HepG2 (cell line): ENCODE data around the gene CARMIL3. TPM values are rescaled to one million over a fixed set of nuclear protein-coding genes. Genes with fewer than 3 reads are reported as not detected.

Experiments used
- ATAC-seq: fragments of 200-7000 bp; cut with Tn5 transposase; 3 replicates; pipeline ENCODE4 v1.9.1; 2020; ENCODE audit warnings: mild to moderate bottlenecking, moderate library complexity
- BruUV-seq: library from RNA; stranded (reverse); fragments of 400-500 nt; replicated peaks from 2 replicates; lab custom pipeline; 2021; lab: Mats Ljungman, UMichigan
- CTCF ChIA-PET: fragments of 300-600 bp; formaldehyde crosslinking; extraction: SDS; loops from one replicate; lab custom pipeline; 2021; ENCODE audit warnings: low total read pairs, inconsistent platforms, low intra/inter-chr PET ratio; lab: Yijun Ruan, JAX
- POLR2A ChIA-PET: fragments of 350-600 bp; sonication (Branson Sonifier 250); formaldehyde crosslinking; loops from one replicate; lab custom pipeline; 2020; ENCODE audit warnings: antibody characterized with exemption, inconsistent platforms; lab: Yijun Ruan, JAX
- DNase-seq: peaks from one replicate; pipeline ENCODE4 v3.0.0-alpha.2; 2015; ENCODE audit warnings: low spot score
- FAIRE-seq: peaks from 3 replicates; lab custom pipeline; 2011; peaks lifted over from hg19 to GRCh38; lab: Jason Lieb, UNC
- H2AFZ ChIP-seq: one replicate; pipeline ENCODE4 v1.6.1; 2011; ENCODE audit warnings: low read length, inconsistent platforms
- H3K27ac ChIP-seq: fragments of 300-600 bp; 3 replicates; pipeline ENCODE4 v1.8.0; 2011; ENCODE audit warnings: mixed run types, mild to moderate bottlenecking, mixed read lengths, low read length, inconsistent platforms; ENCODE audit not compliant: insufficient read depth; ENCODE audit errors: extremely low read length
- H3K27me3 ChIP-seq, 2 experiments: fragments of 200-600 bp in 1 of 2; 2 replicates in 1 of 2; 3 replicates in 1 of 2; pipeline versions ENCODE4 v1.6.0 to v1.8.0; 2011; ENCODE audit warnings: low read length in 2 of 2, mild to moderate bottlenecking in 2 of 2, moderate library complexity in 2 of 2, inconsistent platforms in 1 of 2; ENCODE audit not compliant: insufficient read depth in 2 of 2, control insufficient read depth in 1 of 2
- H3K36me3 ChIP-seq, 2 experiments: fragments of 200-600 bp in 1 of 2; replicated peaks in 1 of 2; 2 replicates in 1 of 2; 3 replicates in 1 of 2; pipeline versions ENCODE4 v1.5.1 to v1.8.0; 2011; ENCODE audit warnings: low read length in 2 of 2, inconsistent platforms in 1 of 2; ENCODE audit not compliant: insufficient read depth in 2 of 2, control insufficient read depth in 1 of 2
- H3K4me1 ChIP-seq: 2 replicates; pipeline ENCODE4 v1.5.1; 2012; ENCODE audit warnings: low read length, inconsistent platforms; ENCODE audit not compliant: insufficient read depth
- H3K4me2 ChIP-seq: 2 replicates; pipeline ENCODE4 v1.6.0; 2011; ENCODE audit warnings: low read depth, low read length, inconsistent platforms
- H3K4me3 ChIP-seq, 3 experiments: fragments of 200-600 bp in 1 of 3; sonication (generic), shearing (Covaris generic) in 1 of 3; replicated peaks in 1 of 3; 2 replicates each; pipeline ENCODE4 v1.5.1; 2011 to 2016; ENCODE audit warnings: low read length in 3 of 3, inconsistent platforms in 2 of 3, low read depth in 2 of 3, mild to moderate bottlenecking in 2 of 3, control low read depth in 1 of 3, mixed read lengths in 1 of 3; ENCODE audit not compliant: insufficient read depth in 1 of 3
- H3K79me2 ChIP-seq: one replicate; pipeline ENCODE4 v1.6.1; 2011; ENCODE audit warnings: low read length, inconsistent platforms; ENCODE audit not compliant: insufficient read depth
- H3K9ac ChIP-seq: 2 replicates; pipeline ENCODE4 v1.6.0; 2011; ENCODE audit warnings: mild to moderate bottlenecking, low read depth, low read length, inconsistent platforms; ENCODE audit not compliant: insufficient read depth
- H3K9me3 ChIP-seq: 2 replicates; pipeline ENCODE4 v1.5.1; 2012; ENCODE audit warnings: mild to moderate bottlenecking, low read length
- H4K20me1 ChIP-seq: 2 replicates; pipeline ENCODE4 v1.6.0; 2011; ENCODE audit warnings: inconsistent platforms, mild to moderate bottlenecking, low read length, moderate library complexity; ENCODE audit not compliant: insufficient read depth
- CC2D1A ChIP-seq: sonication (generic); formaldehyde crosslinking; IDR thresholded peaks from 2 replicates; pipeline ENCODE4 v1.8.1; 2023; ENCODE audit warnings: mild to moderate bottlenecking, missing genetic modification reagents
- CHD4 ChIP-seq: fragments of 200-600 bp; sonication (generic); IDR thresholded peaks from 2 replicates; pipeline ENCODE4 v1.7.0; 2017; ENCODE audit warnings: mild to moderate bottlenecking, low read length, borderline replicate concordance
- FOXP1 ChIP-seq, 2 experiments: fragments of 450-650 bp in 1 of 2; IDR thresholded peaks; 2 replicates each; pipeline ENCODE4 v1.6.1; 2017 to 2018; ENCODE audit warnings: antibody characterized with exemption in 1 of 2
- HNRNPK ChIP-seq: fragments of 200-400 bp; formaldehyde crosslinking; IDR thresholded peaks from 2 replicates; pipeline ENCODE4 v1.6.1; 2018; ENCODE audit warnings: low read length, low read depth, moderate library complexity, mild to moderate bottlenecking; ENCODE audit not compliant: poor library complexity, severe bottlenecking
- MTF2 ChIP-seq: sonication (generic); formaldehyde crosslinking; IDR thresholded peaks from 2 replicates; pipeline ENCODE4 v1.5.0; 2020; ENCODE audit warnings: missing genetic modification reagents, borderline replicate concordance
- NR2F6 ChIP-seq, 2 experiments: IDR thresholded peaks; 2 replicates each; pipeline ENCODE4 v1.6.1; 2016; ENCODE audit warnings: antibody characterized with exemption in 1 of 2, mild to moderate bottlenecking in 1 of 2
- PHB2 ChIP-seq: fragments of 450-650 bp; IDR thresholded peaks from 2 replicates; pipeline ENCODE4 v1.6.1; 2018; ENCODE audit not compliant: partially characterized antibody
- SKI ChIP-seq: fragments of 450-650 bp; IDR thresholded peaks from one replicate; pipeline ENCODE4 v1.6.1; 2018; ENCODE audit warnings: mild to moderate bottlenecking; ENCODE audit not compliant: partially characterized antibody
- SPEN ChIP-seq: sonication (generic); formaldehyde crosslinking; IDR thresholded peaks from 2 replicates; pipeline ENCODE4 v1.5.1; 2020; ENCODE audit warnings: low read depth, mild to moderate bottlenecking, missing genetic modification reagents
- ZBTB20 ChIP-seq: sonication (generic); formaldehyde crosslinking; IDR thresholded peaks from 2 replicates; pipeline ENCODE4 v1.8.1; 2023; ENCODE audit warnings: missing genetic modification reagents, low read depth, mild to moderate bottlenecking, borderline replicate concordance
- ZFP37 ChIP-seq: sonication (generic); formaldehyde crosslinking; IDR thresholded peaks from 2 replicates; pipeline ENCODE4 v1.4.0; 2020; ENCODE audit warnings: missing genetic modification reagents, borderline replicate concordance
- ZNF383 ChIP-seq: sonication (generic); formaldehyde crosslinking; IDR thresholded peaks from 2 replicates; pipeline ENCODE4 v1.4.0; 2020; ENCODE audit warnings: missing genetic modification reagents, mild to moderate bottlenecking, borderline replicate concordance
- ZNF44 ChIP-seq: sonication (generic); formaldehyde crosslinking; IDR thresholded peaks from 2 replicates; pipeline ENCODE4 v1.5.1; 2020; ENCODE audit warnings: mild to moderate bottlenecking, missing genetic modification reagents
- ZNF615 ChIP-seq: sonication (generic); formaldehyde crosslinking; IDR thresholded peaks from 2 replicates; pipeline ENCODE4 v1.5.0; 2020; ENCODE audit warnings: mild to moderate bottlenecking, missing genetic modification reagents, borderline replicate concordance
- ZNF724P ChIP-seq: sonication (generic); formaldehyde crosslinking; IDR thresholded peaks from 2 replicates; pipeline ENCODE4 v1.8.0; 2022; ENCODE audit warnings: missing genetic modification reagents, borderline replicate concordance
- WGBS: methylation state at CpG from one replicate; pipeline ENCODE4 v1.1.6; 2017; ENCODE audit warnings: low lambda C conversion rate; 5-methylcytosine and 5-hydroxymethylcytosine counted together
- in situ Hi-C: cut with HindIII; loops from 2 replicates; pipeline ENCODE4 v1.10.0; 2017; ENCODE audit warnings: low pct_unique_long_range_greater_than_20kb; ENCODE audit not compliant: extremely low pct_ligation_motif_present
- intact Hi-C: fragments of 100-400 bp; cut with micrococcal nuclease; formaldehyde crosslinking; loops from one replicate; pipeline ENCODE4 v1.10.0; 2022; ENCODE audit not compliant: unreplicated experiment
- polyA plus RNA-seq, 8 experiments: library from polyadenylated mRNA; depleted of rRNA in 3 of 8; stranded (reverse) in 7 of 8; unstranded in 1 of 8; fragments of >200 nt; fragmentation: Illumina TruSeq in 4 of 8; extraction: Trizol in 4 of 8; gene quantifications; 2 replicates each; pipeline versions ENCODE4 v1.2.1 to v1.2.3, GENCODE V29; 2011 to 2016; ENCODE audit warnings: low read depth in 4 of 8, missing spikeins in 1 of 8, mixed read lengths in 1 of 8; ENCODE audit not compliant: insufficient read depth in 1 of 8
- total RNA-seq, 5 experiments: library from RNA; depleted of rRNA; stranded (reverse); fragments of >200 nt; fragmentation: Illumina TruSeq; extraction: Trizol; gene quantifications; 2 replicates each; pipeline ENCODE4 v1.2.3, GENCODE V29; 2016; ENCODE audit warnings: low read depth in 1 of 5
- TF ChIP-seq, protein P1 (sequence below): sonication (generic); formaldehyde crosslinking; IDR thresholded peaks from 2 replicates; pipeline ENCODE4 v1.5.0; 2020; ENCODE audit warnings: mild to moderate bottlenecking, missing genetic modification reagents, borderline replicate concordance
- TF ChIP-seq, protein P2 (sequence below): sonication (generic); formaldehyde crosslinking; IDR thresholded peaks from 2 replicates; pipeline ENCODE4 v1.4.0; 2020; ENCODE audit warnings: mild to moderate bottlenecking, missing genetic modification reagents

CARMIL3 gene
- total and polyA plus RNA-seq, 2 of the 13 experiments (the other 11 are each of a cell fraction or from before 2014, with no cell fraction given) = 0.27 to 0.55 TPM

DNA sequence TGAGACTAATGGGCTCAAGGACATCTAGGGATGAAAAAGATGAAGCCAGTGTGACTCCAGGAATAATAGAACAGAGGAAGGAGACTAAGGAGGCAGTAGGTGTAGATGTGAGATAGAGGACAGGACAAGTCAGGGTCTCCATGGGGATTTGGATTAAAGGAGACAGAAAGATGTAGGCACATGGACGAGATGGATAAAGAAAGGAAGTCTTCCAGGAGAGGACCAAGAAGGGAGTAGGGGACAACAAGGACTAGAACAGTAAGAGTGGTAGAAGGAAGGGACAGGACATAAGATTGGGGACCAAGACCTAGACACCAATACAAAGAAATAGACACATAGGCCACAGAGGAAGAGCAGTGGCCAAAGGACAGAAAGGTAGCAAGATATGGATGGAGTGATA is 35.2 kb downstream of the CARMIL3 start:
- Histone ChIP-seq H2AFZ (no peak overlapping the region), H3K9me3 (no peaks in the 10 kb centered on the region), H3K9ac (no peak overlapping the region), H3K36me3 (no peaks in the 10 kb centered on the region), H3K79me2 (no peaks in the 10 kb centered on the region), H4K20me1 (no peaks in the 10 kb centered on the region), H3K4me2 (no peak overlapping the region), H3K4me1 (peaks cover 36% of the 10 kb centered on the region), H3K27ac (no peak overlapping the region), H3K4me3 (no peak overlapping the region), H3K27me3 (peaks cover 6 to 41% of the 10 kb centered on the region in 2 experiments)
- in situ Hi-C loops (no loop called here), intact Hi-C loops (no loop called here)
- no TSS peak for BruUV-seq
- ChIA-PET POLR2A (interaction anchor here (1.2 kb wide), 4 partner anchors 8 to 29 kb away, joined by 3 to 5 read pairs (median 4); no protein-coding TSS in a partner anchor), CTCF (interaction anchor here (1.2 kb wide), 1 partner anchor 73 kb away, joined by 4 read pairs; no protein-coding TSS in a partner anchor)
- FAIRE-seq = no peak
- no peak for ATAC-seq
- 27% methylated on average over 1 of the region's 1 CpG for WGBS
- no peak for DNase-seq
- no peak for TF ChIP-seq SKI
- no peak for TF ChIP-seq ZNF44 (CRISPR knock-in tag)
- TF ChIP-seq, protein P1, sequence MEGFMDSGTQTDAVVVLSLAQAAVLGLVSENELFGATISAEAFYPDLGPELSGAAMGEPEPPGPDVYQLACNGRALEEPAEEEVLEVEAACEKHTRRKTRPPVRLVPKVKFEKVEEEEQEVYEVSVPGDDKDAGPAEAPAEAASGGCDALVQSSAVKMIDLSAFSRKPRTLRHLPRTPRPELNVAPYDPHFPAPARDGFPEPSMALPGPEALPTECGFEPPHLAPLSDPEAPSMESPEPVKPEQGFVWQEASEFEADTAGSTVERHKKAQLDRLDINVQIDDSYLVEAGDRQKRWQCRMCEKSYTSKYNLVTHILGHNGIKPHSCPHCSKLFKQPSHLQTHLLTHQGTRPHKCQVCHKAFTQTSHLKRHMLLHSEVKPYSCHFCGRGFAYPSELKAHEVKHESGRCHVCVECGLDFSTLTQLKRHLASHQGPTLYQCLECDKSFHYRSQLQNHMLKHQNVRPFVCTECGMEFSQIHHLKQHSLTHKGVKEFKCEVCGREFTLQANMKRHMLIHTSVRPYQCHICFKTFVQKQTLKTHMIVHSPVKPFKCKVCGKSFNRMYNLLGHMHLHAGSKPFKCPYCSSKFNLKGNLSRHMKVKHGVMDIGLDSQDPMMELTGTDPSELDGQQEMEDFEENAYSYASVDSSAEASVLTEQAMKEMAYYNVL (CRISPR knock-in tag) = no peak
- no peak for TF ChIP-seq NR2F6 (IDR thresholded peaks at IDR 0.05)
- no peak for TF ChIP-seq NR2F6 (CRISPR knock-in tag; IDR thresholded peaks at IDR 0.05)
- TF ChIP-seq FOXP1 (IDR thresholded peaks at IDR 0.05) = 0 out of 2 replicates have a peak, but pooled peaks have one; percentile 7
- TF ChIP-seq FOXP1 (CRISPR knock-in tag; IDR thresholded peaks at IDR 0.05) = no peak
- no peak for TF ChIP-seq ZNF615 (CRISPR knock-in tag)
- no peak for TF ChIP-seq CHD4
- no peak for TF ChIP-seq ZFP37 (CRISPR knock-in tag)
- TF ChIP-seq, protein P2, sequence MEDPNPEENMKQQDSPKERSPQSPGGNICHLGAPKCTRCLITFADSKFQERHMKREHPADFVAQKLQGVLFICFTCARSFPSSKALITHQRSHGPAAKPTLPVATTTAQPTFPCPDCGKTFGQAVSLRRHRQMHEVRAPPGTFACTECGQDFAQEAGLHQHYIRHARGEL (CRISPR knock-in tag) = no peak
- no peak for TF ChIP-seq ZBTB20
- no peak for TF ChIP-seq MTF2 (CRISPR knock-in tag)
- TF ChIP-seq ZNF383 = no peak
- TF ChIP-seq HNRNPK = no peak
- 0 out of 2 replicates have a peak, but pooled peaks have one; percentile 10 for TF ChIP-seq SPEN (CRISPR knock-in tag)
- no peak for TF ChIP-seq CC2D1A (CRISPR knock-in tag)
- TF ChIP-seq ZNF724P (CRISPR knock-in tag) = no peak
- peak; percentile 94 for TF ChIP-seq PHB2
